GM23338 (cell line): ENCODE data around the gene NLRP6. TPM values are rescaled to one million over a fixed set of nuclear protein-coding genes. Genes with fewer than 3 reads are reported as not detected.

Experiments
- ATAC-seq: fragments of 200-7000 bp; cut with Tn5 transposase; 3 replicates; pipeline ENCODE4 v1.9.1; 2020
- DNase-seq: peaks from one replicate; pipeline ENCODE4 v3.0.0-alpha.2; 2015; ENCODE audit warnings: low spot score
- H2AFZ ChIP-seq: fragments of 200-600 bp; sonication (generic); 2 replicates; pipeline ENCODE4 v1.8.0; 2016; ENCODE audit warnings: antibody characterized with exemption, mild to moderate bottlenecking, moderate library complexity
- H3F3A ChIP-seq: fragments of 200-600 bp; sonication (generic); replicated peaks from 2 replicates; pipeline ENCODE4 v1.8.0; 2017; ENCODE audit warnings: antibody characterized with exemption, mixed run types, low read depth
- H3K27ac ChIP-seq: fragments of 200-600 bp; sonication (generic); 2 replicates; pipeline ENCODE4 v1.6.1; 2016; ENCODE audit warnings: low read depth
- H3K27me3 ChIP-seq: fragments of 200-600 bp; sonication (generic); 2 replicates; pipeline ENCODE4 v1.8.0; 2016; ENCODE audit warnings: mild to moderate bottlenecking, mixed run types, moderate library complexity; ENCODE audit not compliant: insufficient read depth
- H3K36me3 ChIP-seq: fragments of 200-600 bp; sonication (generic); 2 replicates; pipeline ENCODE4 v1.8.0; 2016; ENCODE audit warnings: mild to moderate bottlenecking; ENCODE audit not compliant: insufficient read depth
- H3K4me1 ChIP-seq: fragments of 200-600 bp; sonication (generic); 2 replicates; pipeline ENCODE4 v1.8.0; 2016; ENCODE audit warnings: mild to moderate bottlenecking, moderate library complexity; ENCODE audit not compliant: insufficient read depth
- H3K4me2 ChIP-seq: fragments of 200-600 bp; sonication (generic); 2 replicates; pipeline ENCODE4 v1.7.1; 2017; ENCODE audit warnings: mixed run types
- H3K4me3 ChIP-seq: fragments of 200-600 bp; sonication (generic); 2 replicates; pipeline ENCODE4 v1.6.1; 2016; ENCODE audit warnings: mixed run types
- H3K79me2 ChIP-seq: fragments of 200-600 bp; sonication (generic); replicated peaks from 2 replicates; pipeline ENCODE4 v1.8.0; 2017; ENCODE audit warnings: mild to moderate bottlenecking; ENCODE audit not compliant: insufficient read depth
- H3K9me2 ChIP-seq: fragments of 200-600 bp; sonication (generic); 2 replicates; pipeline ENCODE4 v1.8.0; 2017; ENCODE audit not compliant: insufficient read depth
- H4K20me1 ChIP-seq: fragments of 200-600 bp; sonication (generic); replicated peaks from 2 replicates; pipeline ENCODE4 v1.8.0; 2017; ENCODE audit warnings: mild to moderate bottlenecking; ENCODE audit not compliant: insufficient read depth
- H3K27ac Mint-ChIP-seq: 2 replicates; pipeline ENCODE4 v1.8.0; 2020; ENCODE audit warnings: inconsistent platforms, mild to moderate bottlenecking, moderate library complexity, mixed read lengths
- H3K27me3 Mint-ChIP-seq: 3 replicates; pipeline ENCODE4 v1.8.0; 2022; ENCODE audit warnings: low read depth, mild to moderate bottlenecking, moderate library complexity, mixed read lengths, inconsistent platforms; ENCODE audit not compliant: insufficient read depth, poor library complexity
- H3K36me3 Mint-ChIP-seq: 3 replicates; pipeline ENCODE4 v1.8.0; 2021; ENCODE audit warnings: low read depth, mild to moderate bottlenecking, inconsistent platforms, moderate library complexity, mixed read lengths
- H3K4me1 Mint-ChIP-seq: 3 replicates; pipeline ENCODE4 v1.8.0; 2020; ENCODE audit warnings: mild to moderate bottlenecking, inconsistent platforms, mixed read lengths
- H3K4me3 Mint-ChIP-seq: 3 replicates; pipeline ENCODE4 v1.8.0; 2021; ENCODE audit warnings: moderate library complexity, mild to moderate bottlenecking, inconsistent platforms, mixed read lengths
- H3K9me3 Mint-ChIP-seq: 3 replicates; pipeline ENCODE4 v1.8.0; 2020; ENCODE audit warnings: moderate library complexity, mild to moderate bottlenecking, inconsistent platforms, mixed read lengths
- CREB1 ChIP-seq: fragments of 250-450 bp; sonication (Bioruptor Pico); IDR thresholded peaks from 2 replicates; pipeline ENCODE4 v1.5.0; 2020; ENCODE audit warnings: low read depth, mild to moderate bottlenecking, moderate library complexity
- CTCF ChIP-seq, 2 experiments: fragments of 200-600 bp in 1 of 2; sonication (generic) in 1 of 2; conservative IDR thresholded peaks; 2 replicates each; pipeline versions ENCODE4 v1.5.1 to v1.6.1; 2016 to 2017; ENCODE audit warnings: antibody characterized with exemption in 2 of 2, low read depth in 2 of 2, mild to moderate bottlenecking in 2 of 2, moderate library complexity in 1 of 2
- ETS1 ChIP-seq: IDR thresholded peaks from 2 replicates; pipeline ENCODE4 v1.6.1; 2016; ENCODE audit warnings: antibody characterized with exemption
- EZH2 ChIP-seq: fragments of 200-600 bp; sonication (generic); IDR thresholded peaks from one replicate; pipeline ENCODE4 v1.8.0; 2017; ENCODE audit warnings: antibody characterized with exemption, mild to moderate bottlenecking, low read depth; ENCODE audit not compliant: unreplicated experiment
- JUNB ChIP-seq: IDR thresholded peaks from one replicate; pipeline ENCODE4 v1.6.1; 2016; ENCODE audit warnings: antibody characterized with exemption; ENCODE audit not compliant: unreplicated experiment
- NANOG ChIP-seq: IDR thresholded peaks from 2 replicates; pipeline ENCODE4 v1.6.1; 2016; ENCODE audit warnings: antibody characterized with exemption, borderline replicate concordance
- POLR2AphosphoS5 ChIP-seq: IDR thresholded peaks from 2 replicates; pipeline ENCODE4 v1.6.1; 2016; ENCODE audit warnings: antibody characterized with exemption, low read depth
- REST ChIP-seq: IDR thresholded peaks from one replicate; pipeline ENCODE4 v1.6.1; 2018; ENCODE audit warnings: antibody characterized with exemption; ENCODE audit not compliant: unreplicated experiment
- STAT1 ChIP-seq: IDR thresholded peaks from one replicate; pipeline ENCODE4 v1.6.1; 2016; ENCODE audit warnings: antibody characterized with exemption; ENCODE audit not compliant: unreplicated experiment
- ZNF114 ChIP-seq: fragments of 250-450 bp; sonication (Bioruptor Pico); IDR thresholded peaks from 2 replicates; pipeline ENCODE4 v1.5.0; 2020; ENCODE audit warnings: mild to moderate bottlenecking, moderate library complexity
- ZNF331 ChIP-seq: fragments of 250-450 bp; sonication (Bioruptor Pico); IDR thresholded peaks from 2 replicates; pipeline ENCODE4 v1.5.0; 2020; ENCODE audit warnings: low read depth, mild to moderate bottlenecking, moderate library complexity
- polyA plus RNA-seq: library from polyadenylated mRNA; unstranded; fragments of >200 nt; fragmentation: Nextera tagmentation; extraction: Ambion mirVana; gene quantifications from 2 replicates; pipeline ENCODE4 v1.2.1, GENCODE V29; 2016
- total RNA-seq: library from RNA; depleted of rRNA; stranded (reverse); fragments of >200 nt; shearing (Covaris generic); gene quantifications from 2 replicates; pipeline ENCODE4 v1.2.3, GENCODE V29; 2014

Gene NLRP6
- total and polyA plus RNA-seq, 2 experiments from 2014 or later = 0.15 to 0.73 TPM

- no peak for TF ChIP-seq EZH2
- TF ChIP-seq CTCF (conservative IDR thresholded peaks at IDR 0.05; ENCODE audit: low read depth in 2 of 2) = no peak
- TF ChIP-seq POLR2AphosphoS5 = no peak
- TF ChIP-seq NANOG = no peak
- TF ChIP-seq JUNB = no peak
- TF ChIP-seq ZNF114 = no peak
- no peak for TF ChIP-seq CREB1 (CRISPR knock-in tag)
- no peak for TF ChIP-seq REST
- TF ChIP-seq STAT1 = no peak
Measured at GRCh38 chr11:299081-299891, 21.1 kb downstream of the NLRP6 start, which contains the start of gene IFITM5 (continued).

GRCh38 chr11:299951-300735 lies 21.9 kb downstream of the NLRP6 start:
- Histone ChIP-seq H4K20me1 (no peaks in the 10 kb centered on the region), H3K4me1 (peaks cover 43% of the 10 kb centered on the region), H3K4me2 (peak overlapping the region; percentile 65), H3K79me2 (no peaks in the 10 kb centered on the region), H3K27ac (peak overlapping the region; percentile 63; the same call in 1 of the 2 replicates), H3K9me2 (no peaks in the 10 kb centered on the region), H3K4me3 (no peak overlapping the region), H3K36me3 (no peaks in the 10 kb centered on the region), H2AFZ (no peak overlapping the region), H3K27me3 (no peaks in the 10 kb centered on the region), H3F3A (peaks cover 11% of the 10 kb centered on the region)
- Mint-ChIP-seq H3K4me1 (peaks cover 38% of the 10 kb centered on the region), H3K27me3 (peaks cover 35% of the 10 kb centered on the region), H3K9me3 (peaks cover 7% of the 10 kb centered on the region; the same call in 2 of the 3 replicates), H3K27ac (no peak overlapping the region), H3K4me3 (no peak overlapping the region; the same call in 2 of the 3 replicates), H3K36me3 (peaks cover 10% of the 10 kb centered on the region; the same call in 2 of the 3 replicates)
- DNase-seq (peak; percentile 87), ATAC-seq (peak; percentile 65)
- no peak for TF ChIP-seq CREB1 (CRISPR knock-in tag)
- 0 out of 2 replicates have a peak, but pooled peaks have one; percentile 8 for TF ChIP-seq POLR2AphosphoS5
- no peak for TF ChIP-seq ETS1
- TF ChIP-seq STAT1 = no peak
- no peak for TF ChIP-seq EZH2
- TF ChIP-seq ZNF331 = no peak
- no peak for TF ChIP-seq NANOG
- TF ChIP-seq CTCF (conservative IDR thresholded peaks at IDR 0.05; ENCODE audit: low read depth in 2 of 2) = peak; percentile 51 to 78
- no peak for TF ChIP-seq ZNF114
